ENCODE results near the gene RNF26.

GRCh38 chr11:119322921-119323531 lies 11.3 kb upstream of the RNF26 start:
- no peak for TF ChIP-seq MAX (IDR thresholded peaks at IDR 0.05; ENCODE audit: low read depth, low read length)
- no peak for TF ChIP-seq CTCF (IDR thresholded peaks at IDR 0.05 in 2 of 3, conservative IDR thresholded peaks at IDR 0.05 in 1 of 3; ENCODE audit: control insufficient read depth in 2 of 3, extremely low read depth in 1 of 3, insufficient read depth in 1 of 3, low read depth in 3 of 3, low read length in 3 of 3)
- TF ChIP-seq TAF1 (IDR thresholded peaks at IDR 0.05; ENCODE audit: borderline replicate concordance, low read depth, low read length) = no peak
- TF ChIP-seq BACH1 (IDR thresholded peaks at IDR 0.05; ENCODE audit: borderline replicate concordance) = no peak
- no peak for TF ChIP-seq SUPT20H (IDR thresholded peaks at IDR 0.05; ENCODE audit: borderline replicate concordance, control insufficient read depth, low read depth, low read length)
- TF ChIP-seq USF2 (IDR thresholded peaks at IDR 0.05; ENCODE audit: borderline replicate concordance, low read depth, low read length) = no peak
- no peak for TF ChIP-seq POLR2A (IDR thresholded peaks at IDR 0.05; ENCODE audit: low read depth, low read length)
- TF ChIP-seq SREBF2 (IDR thresholded peaks at IDR 0.05; ENCODE audit: low read length) = no peak
- TF ChIP-seq POLR2AphosphoS5 (IDR thresholded peaks at IDR 0.05; ENCODE audit: low read length) = no peak
